KOPT-K1 (cell line): Measurements from ENCODE around the gene PRIMA1.

ENCODE experiments used
- H3K27ac ChIP-seq: fragments of 200-600 bp; sonication (generic); 2 replicates; pipeline ENCODE4 v1.5.1; 2016; ENCODE audit warnings: antibody characterized with exemption, mild to moderate bottlenecking, low read depth, low read length; ENCODE audit not compliant: poor library complexity, severe bottlenecking
- H3K36me3 ChIP-seq: fragments of 200-600 bp; sonication (generic); 2 replicates; pipeline ENCODE4 v1.5.1; 2017; ENCODE audit warnings: antibody characterized with exemption, mild to moderate bottlenecking, low read length, moderate library complexity; ENCODE audit not compliant: insufficient read depth
- H3K9me3 ChIP-seq: fragments of 200-600 bp; sonication (generic); 2 replicates; pipeline ENCODE4 v1.5.1; 2017; ENCODE audit warnings: antibody characterized with exemption, low read length, mild to moderate bottlenecking; ENCODE audit not compliant: insufficient read depth, poor library complexity, severe bottlenecking

PRIMA1 gene

DNA sequence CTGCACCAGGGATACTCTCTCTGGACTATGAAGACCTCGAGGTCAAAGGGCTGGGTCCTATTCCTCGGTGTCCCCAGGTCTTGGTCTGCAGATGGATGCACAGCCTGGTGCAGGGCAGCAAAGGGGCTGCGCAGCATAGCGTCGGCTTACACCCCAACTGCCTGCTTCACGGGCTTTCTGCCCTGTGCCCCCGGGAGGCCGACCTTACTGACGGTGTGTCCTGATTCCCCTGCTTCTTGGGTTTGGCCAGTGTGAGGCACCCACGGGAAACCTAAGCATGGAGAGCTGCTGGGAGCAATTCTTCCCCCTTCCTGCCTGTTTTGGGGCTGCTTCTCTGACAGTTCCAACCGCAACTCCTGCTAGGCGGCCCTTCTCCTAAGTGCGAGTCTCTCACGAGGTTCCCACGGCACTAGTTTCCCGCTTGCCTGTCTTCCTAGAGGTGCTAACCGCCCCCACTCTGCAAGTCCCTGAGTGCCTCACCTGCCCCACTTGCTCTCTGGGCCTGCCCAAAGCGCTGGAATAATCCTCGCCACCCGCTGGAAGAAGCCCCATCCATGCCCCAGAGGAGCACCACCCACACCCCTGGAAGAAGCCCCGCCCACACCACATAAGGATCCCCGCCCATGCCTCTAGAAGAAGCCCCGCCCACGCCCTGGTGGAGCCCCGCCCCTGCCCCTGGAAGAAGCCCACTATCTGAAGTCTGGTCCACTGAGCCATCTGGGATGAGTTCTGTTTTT is 54.0 kb downstream of the PRIMA1 start:
- H3K9me3 ChIP-seq = no peaks in the 10 kb centered on the region
- no peak overlapping the region for H3K27ac ChIP-seq
- no peaks in the 10 kb centered on the region for H3K36me3 ChIP-seq

DNA sequence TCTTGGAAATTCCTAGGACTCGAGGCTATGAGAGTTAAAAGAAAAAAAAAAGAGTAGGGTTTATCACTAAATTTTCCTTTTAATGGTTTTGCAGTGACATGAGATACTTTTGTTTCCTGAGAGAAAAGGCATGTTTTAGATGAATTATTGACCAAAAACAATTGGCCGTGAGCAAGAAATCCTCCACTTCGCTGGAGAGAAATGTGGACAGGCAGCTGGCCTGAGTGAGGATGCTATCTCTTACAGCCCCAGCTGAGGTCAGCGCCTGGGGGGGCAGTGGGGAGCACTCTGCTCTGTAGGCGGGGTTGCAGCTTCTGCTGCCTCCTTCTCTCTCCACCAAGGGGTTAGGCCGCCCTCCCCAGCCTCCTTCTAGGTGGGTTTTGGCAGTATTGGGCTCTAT is 54.7 kb downstream of the PRIMA1 start:
- Histone ChIP-seq H3K9me3 (no peaks in the 10 kb centered on the region), H3K27ac (no peak overlapping the region), H3K36me3 (no peaks in the 10 kb centered on the region)

DNA sequence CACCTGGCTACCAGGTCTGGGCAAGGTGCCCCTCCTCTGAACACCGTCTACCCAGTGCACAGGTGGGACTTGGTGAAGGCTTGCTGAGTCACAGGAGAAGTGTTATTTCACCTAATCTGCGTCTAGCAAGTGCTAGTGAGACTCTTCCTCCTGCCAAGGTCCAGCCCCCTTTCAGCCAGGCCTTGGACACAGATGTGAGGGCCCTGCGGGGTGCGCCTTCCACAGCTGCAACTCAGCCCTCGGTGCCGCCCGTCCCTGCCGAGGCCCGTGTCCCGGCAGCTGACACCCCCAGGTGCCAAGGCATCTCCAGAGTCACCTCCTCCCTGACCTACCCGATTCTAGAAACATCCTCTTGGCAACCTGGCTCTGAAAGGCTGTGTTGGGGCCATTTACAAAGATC is 55.1 kb downstream of the PRIMA1 start:
- Histone ChIP-seq H3K36me3 (no peaks in the 10 kb centered on the region), H3K27ac (no peak overlapping the region), H3K9me3 (no peaks in the 10 kb centered on the region)

DNA sequence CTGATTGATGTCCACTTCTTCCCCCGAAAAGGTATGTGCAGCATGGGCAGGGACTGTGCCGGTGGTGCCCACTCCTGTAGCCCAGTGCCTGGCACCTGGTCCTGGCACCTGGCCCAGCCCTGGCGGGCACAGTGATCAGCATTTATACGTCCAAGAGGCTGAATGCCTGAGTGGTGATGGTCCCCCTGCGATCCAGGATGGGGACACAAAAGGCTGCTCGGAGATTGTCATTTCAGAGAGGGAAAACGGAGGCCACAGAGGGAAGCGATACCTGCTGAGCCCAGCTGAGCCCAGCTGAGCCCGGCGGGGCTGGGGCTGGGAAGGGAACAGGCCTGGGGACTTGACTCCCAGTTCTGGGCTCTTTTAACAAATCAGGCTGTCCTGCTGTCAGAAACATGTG is 55.8 kb downstream of the PRIMA1 start:
- H3K36me3 ChIP-seq = no peaks in the 10 kb centered on the region

DNA sequence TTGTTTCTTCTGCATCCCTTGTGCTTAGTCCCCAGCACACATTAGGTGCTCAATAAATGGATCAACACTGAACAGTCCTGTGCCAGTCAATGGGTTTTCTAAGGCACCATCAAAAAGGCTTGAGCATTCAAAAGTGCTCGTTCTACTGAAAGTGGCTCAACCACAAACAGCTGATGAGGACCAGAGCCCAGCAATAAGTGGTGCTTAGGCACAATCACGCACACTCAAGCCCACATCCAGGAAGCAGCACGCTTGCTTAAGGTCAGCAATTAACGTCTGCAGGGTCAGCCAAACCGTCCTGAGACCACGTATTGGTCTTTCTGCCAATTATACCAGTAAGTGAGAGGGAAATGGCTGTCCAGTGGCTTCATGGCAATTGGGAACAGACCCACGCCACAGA is 56.5 kb downstream of the PRIMA1 start:
- Histone ChIP-seq H3K36me3 (no peaks in the 10 kb centered on the region), H3K27ac (no peak overlapping the region), H3K9me3 (no peaks in the 10 kb centered on the region)

More for the DNA sequence above, 55.8 kb downstream of the PRIMA1 start:
- Histone ChIP-seq H3K27ac (no peak overlapping the region), H3K9me3 (no peaks in the 10 kb centered on the region)

DNA sequence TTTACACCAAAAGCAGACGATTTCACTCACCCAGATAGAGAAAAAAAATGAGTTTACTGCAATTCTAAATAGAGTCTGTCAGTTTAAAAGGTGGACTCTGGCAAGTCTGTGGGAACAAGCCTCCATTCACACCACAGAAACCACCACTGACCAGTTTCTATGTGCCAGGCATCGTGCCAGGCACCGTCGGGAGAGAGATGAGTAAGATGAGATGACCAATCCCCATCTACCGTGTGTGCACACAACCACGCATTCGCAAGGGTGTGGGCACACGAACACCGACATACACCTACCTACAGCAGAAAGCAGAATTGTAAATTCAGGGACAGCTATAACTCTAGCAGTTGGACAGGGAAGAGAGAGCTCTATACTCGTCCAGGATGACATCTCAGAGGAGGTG is 58.3 kb downstream of the PRIMA1 start:
- Histone ChIP-seq H3K36me3 (no peaks in the 10 kb centered on the region), H3K9me3 (no peaks in the 10 kb centered on the region)

DNA sequence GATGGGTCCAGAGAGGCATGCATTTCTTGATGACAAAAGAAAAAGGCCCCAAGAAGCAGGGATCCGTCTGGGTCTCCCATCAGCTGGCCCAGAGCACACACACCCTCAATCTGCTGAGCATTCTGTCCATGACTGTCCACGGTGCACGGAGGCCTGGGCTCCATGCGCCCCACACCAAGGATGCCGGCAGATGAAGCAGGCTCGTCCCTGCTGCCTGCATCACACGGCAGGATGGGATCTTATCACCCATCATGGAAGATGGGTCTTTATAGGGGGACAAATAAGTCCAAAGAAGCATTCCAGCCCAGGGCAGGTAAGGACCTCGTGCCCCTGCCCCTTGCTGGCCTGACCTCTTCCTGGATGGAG is 59.7 kb downstream of the PRIMA1 start:
- no peaks in the 10 kb centered on the region for H3K9me3 ChIP-seq
- no peaks in the 10 kb centered on the region for H3K36me3 ChIP-seq
- H3K27ac ChIP-seq = no peak overlapping the region

More for the DNA sequence above, 58.3 kb downstream of the PRIMA1 start:
- H3K27ac ChIP-seq = no peak overlapping the region

DNA sequence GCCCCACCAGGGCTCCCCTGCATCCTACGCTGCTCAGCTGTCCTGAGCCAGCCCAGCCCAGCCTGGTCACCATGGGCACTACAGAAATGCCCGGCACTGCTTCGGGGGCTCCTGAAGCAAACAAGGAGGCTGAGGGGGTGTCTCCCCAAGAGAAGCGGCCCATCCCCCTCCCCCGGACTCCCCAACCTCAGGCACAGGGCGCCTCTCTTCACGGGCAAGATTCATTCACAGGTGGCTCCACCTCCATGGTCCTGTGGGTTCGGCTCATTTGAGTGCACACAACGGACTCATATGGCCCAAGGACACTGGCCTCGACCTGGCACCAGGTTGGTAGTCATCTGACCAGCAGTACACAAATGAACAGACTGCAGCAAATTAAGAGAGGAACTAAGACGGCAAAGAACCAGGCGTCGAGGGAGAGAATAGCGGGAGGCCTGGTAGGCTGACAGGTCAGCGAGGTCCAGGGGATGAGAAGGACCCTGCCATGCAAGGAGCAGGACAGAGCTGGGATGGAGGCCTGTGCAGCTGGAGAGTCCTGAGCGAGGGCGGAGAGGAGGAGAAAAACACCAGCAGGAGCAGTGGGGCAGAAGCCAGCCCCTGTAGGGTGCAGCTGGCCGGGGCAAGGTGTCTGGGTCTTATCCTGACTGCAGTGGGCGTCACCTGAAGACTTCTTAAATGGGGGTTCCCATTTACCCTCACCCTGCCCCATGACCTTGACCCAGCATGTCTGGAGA is 60.2 kb downstream of the PRIMA1 start:
- Histone ChIP-seq H3K36me3 (no peaks in the 10 kb centered on the region), H3K27ac (no peak overlapping the region), H3K9me3 (no peaks in the 10 kb centered on the region)

DNA sequence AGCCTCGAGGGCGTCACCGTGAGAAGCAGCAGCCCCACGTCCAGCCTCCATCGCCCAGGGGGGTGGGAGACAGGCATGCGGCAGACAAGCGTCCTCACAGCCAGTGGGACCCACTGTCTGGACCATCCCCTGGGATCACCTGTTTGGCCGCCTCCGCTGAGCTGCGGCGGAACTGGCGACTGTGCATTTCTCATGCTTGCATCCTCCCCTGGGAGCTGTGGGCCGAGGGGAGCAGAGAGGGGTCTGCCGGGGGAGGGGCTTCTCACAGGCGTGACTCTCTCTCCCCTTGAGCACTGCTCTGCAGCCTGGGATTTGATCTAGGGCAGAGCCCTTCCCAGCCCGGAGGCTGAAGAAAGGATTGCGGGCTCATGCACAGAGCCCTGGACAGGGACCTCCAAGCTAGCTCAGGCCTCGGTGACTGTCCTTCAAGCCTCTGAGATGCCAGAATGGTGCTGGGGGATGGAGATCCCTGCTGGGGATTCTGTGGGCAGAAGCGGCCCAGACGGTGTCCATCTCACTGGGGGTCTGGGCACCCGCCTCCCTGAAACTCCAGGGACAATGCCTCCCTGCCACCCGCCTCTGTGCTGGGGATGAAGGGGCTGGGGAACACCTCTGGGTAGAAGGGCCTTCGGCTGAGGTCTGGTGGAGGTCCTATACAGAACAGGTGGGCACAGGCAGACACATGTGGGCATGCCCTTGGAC is 61.1 kb downstream of the PRIMA1 start:
- no peaks in the 10 kb centered on the region for H3K9me3 ChIP-seq
- H3K36me3 ChIP-seq = no peaks in the 10 kb centered on the region
- H3K27ac ChIP-seq = no peak overlapping the region

DNA sequence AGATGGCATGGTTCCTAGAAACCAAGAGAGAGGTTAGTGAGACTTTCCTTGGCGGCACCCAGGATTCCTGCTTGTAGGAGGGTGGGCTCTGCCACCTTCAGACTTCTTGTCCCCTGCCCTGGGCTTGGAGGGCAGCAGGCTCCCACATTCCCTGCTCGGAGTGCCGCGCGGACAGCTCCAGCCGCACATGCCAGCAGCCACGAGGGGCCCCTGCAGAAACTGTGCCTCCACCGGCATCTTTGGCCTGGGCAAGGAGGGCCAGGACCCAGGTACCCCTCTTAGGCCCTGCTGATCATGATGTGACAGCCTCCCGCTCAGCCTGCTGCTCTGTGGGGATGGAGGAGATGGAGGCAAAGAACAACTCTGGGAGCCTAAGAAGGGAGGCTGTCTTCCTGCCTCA is 62.3 kb downstream of the PRIMA1 start:
- H3K27ac ChIP-seq = no peak overlapping the region
- H3K9me3 ChIP-seq = no peaks in the 10 kb centered on the region

DNA sequence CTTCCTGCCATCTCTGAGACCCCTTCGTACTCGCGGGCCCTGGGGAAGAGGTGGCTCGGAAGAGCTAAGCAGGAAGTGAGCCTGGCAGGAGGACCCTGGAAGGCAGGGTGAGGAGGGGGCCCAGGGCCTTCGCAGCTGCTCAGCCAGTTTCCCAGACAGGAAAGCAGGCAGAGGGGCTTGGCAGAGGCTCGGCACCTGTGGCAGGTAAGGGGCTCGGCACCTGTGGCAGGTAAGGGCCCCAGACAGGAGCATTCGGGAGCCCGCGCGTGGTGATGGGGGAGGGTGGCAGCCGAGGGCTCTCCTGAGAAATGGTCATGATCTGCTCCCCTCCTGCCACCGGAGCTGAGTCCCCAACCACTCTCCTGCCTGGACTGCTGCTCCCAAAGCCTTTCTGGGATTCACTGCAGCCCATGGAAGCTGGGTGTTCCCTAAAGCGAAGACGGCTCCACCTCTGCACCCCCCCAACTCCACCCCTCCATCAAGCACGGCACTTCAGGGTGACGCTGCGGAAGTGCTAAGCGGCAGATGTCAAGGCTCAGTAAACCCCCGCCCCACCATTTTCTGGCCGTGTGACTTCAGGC is 63.2 kb downstream of the PRIMA1 start:
- Histone ChIP-seq H3K27ac (no peak overlapping the region), H3K36me3 (no peaks in the 10 kb centered on the region)

More for the DNA sequence above, 62.3 kb downstream of the PRIMA1 start:
- no peaks in the 10 kb centered on the region for H3K36me3 ChIP-seq

DNA sequence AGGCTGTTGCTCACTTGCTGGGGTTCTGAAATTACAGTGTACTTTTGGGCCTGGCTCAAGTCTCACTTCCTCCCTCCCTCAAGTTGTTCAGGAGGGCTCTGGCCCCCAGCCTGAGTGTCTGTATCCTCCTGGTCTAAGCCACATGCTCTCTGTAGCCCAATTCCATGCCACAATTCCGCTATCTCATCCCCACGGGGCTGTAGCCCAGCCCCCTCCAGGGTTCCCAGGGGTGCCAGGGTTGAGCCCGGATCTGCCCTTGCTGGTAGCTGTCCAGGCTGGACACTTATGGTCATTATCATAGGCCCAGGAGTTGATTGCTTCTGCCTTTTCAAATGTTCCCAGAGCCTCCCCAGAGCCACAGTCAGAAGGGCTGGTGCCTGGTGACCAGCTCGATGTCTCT is 65.3 kb downstream of the PRIMA1 start:
- Histone ChIP-seq H3K27ac (no peak overlapping the region), H3K9me3 (no peaks in the 10 kb centered on the region), H3K36me3 (no peaks in the 10 kb centered on the region)

More for the DNA sequence above, 63.2 kb downstream of the PRIMA1 start:
- H3K9me3 ChIP-seq = no peaks in the 10 kb centered on the region

DNA sequence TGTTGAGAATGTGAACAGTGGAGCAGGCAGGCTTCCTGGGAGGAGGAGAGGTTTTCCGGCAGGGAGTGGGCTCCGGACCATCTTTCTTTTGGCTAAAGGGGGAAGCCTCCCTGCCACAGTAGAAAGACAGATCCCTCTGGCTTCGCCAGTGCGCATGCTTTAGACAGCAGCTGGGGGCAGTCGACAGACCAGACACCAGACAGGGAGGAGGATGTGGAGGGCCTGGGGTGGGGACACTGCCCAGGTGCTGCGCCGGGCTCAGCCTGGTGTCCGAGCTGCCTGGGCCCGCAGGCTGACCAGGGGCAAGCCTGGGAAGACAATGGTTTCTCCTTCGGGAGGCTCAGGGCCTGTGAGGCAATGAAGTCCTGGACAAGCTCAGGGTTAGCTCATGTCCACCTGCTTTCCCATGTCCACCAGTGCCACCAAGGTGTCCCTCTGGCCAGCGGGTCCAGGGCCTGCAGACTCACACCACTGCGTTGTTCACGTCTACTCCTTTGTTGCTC is 67.3 kb downstream of the PRIMA1 start:
- Histone ChIP-seq H3K27ac (no peak overlapping the region), H3K9me3 (no peaks in the 10 kb centered on the region), H3K36me3 (no peaks in the 10 kb centered on the region)

DNA sequence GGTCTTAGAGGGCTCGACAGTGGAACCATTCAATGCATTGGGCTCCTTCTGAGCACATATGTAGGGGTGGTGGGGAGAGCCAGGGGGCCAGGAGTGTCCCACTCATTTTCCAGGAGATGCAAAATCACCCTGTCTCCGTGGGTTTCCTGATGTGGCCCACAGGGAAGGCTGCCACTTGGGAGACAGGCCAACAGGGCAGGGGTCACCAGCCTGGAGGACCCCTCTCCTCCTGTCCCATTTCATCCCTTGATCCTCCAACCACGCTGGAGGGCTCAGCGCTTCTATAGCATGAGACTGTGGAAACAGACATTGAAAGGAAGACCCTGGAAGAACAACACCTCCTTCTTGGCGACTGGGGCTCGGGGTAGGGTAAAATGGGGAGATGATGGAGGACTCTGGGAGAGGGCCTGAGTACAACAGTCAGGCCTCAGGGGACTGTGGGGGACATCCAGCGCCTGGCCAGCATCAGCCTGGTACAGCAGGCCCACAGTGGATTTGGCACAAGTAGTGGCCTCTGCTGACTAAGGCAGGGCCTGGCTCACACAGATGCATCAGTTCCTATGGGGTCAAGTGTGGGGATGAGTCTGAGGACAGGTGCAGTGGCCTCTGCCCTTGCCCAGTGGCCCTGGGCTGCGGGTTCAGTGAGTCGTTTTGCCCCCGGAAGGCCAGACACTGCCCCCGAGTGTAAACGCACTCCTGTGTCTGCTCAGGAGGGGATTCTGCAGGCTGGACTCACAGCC is 68.0 kb downstream of the PRIMA1 start:
- no peaks in the 10 kb centered on the region for H3K9me3 ChIP-seq

More for the DNA sequence above, 68.0 kb downstream of the PRIMA1 start:
- H3K36me3 ChIP-seq = no peaks in the 10 kb centered on the region
- H3K27ac ChIP-seq = no peak overlapping the region
